ENCODE data around the gene RANGAP1.

RANGAP1 gene

DNA sequence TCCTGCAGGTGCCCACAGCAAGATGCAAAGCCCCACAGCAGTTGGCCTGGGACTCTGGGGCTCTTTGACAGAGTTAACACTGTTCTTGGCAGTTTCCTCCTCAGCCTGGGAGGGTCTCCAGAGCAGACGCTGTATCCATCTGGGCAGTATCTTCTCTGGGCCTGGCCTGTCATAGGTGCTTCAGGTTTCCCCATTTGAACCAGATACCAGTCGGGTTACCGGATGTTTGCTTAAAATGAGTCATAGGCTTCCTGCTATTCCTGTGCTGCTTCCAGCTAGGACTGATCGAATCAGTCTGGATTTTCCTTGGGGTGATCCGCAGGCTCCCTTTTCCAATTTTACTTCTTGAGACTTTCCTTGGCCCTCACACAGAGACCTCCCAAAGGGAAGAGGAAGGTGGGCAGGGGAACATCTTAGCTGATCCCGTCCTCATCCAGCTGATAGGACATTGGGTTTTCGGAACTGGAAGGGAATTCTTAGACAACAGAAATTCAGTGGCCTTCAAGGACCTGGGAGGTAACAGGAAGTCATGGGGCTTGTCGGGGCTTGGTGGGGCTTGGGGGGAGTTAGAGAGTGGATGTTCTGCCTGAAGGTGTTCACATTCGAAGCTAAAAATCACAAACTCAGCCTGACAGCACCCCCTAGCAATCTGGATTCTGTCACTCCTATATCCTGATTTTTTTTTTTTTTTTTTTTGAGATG lies 2.4 kb upstream of the RANGAP1 start:
- no peaks in the 10 kb centered on the region for H3K27me3 ChIP-seq (ENCODE audit: low read depth, low read length)
- no peaks in the 10 kb centered on the region for H3K9me3 ChIP-seq (ENCODE audit: insufficient read depth, low read length)
- H2AFZ ChIP-seq (ENCODE audit: low read depth, low read length), result no peak overlapping the region
- H3K9ac ChIP-seq (ENCODE audit: low read length), result no peak overlapping the region
- no peak overlapping the region for H3K4me3 ChIP-seq (ENCODE audit: low read length)
- TF ChIP-seq, protein P1, sequence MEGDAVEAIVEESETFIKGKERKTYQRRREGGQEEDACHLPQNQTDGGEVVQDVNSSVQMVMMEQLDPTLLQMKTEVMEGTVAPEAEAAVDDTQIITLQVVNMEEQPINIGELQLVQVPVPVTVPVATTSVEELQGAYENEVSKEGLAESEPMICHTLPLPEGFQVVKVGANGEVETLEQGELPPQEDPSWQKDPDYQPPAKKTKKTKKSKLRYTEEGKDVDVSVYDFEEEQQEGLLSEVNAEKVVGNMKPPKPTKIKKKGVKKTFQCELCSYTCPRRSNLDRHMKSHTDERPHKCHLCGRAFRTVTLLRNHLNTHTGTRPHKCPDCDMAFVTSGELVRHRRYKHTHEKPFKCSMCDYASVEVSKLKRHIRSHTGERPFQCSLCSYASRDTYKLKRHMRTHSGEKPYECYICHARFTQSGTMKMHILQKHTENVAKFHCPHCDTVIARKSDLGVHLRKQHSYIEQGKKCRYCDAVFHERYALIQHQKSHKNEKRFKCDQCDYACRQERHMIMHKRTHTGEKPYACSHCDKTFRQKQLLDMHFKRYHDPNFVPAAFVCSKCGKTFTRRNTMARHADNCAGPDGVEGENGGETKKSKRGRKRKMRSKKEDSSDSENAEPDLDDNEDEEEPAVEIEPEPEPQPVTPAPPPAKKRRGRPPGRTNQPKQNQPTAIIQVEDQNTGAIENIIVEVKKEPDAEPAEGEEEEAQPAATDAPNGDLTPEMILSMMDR (IDR thresholded peaks at IDR 0.05; ENCODE audit: low read depth, low read length), result no peak
- TF ChIP-seq EZH2phosphoT487 (IDR thresholded peaks at IDR 0.05; ENCODE audit: low read depth), result no peak
- H3K27ac ChIP-seq (ENCODE audit: low read length), result no peak overlapping the region
- H3K36me3 ChIP-seq (replicated peaks; ENCODE audit: low read depth, low read length), result peaks cover 7% of the 10 kb centered on the region
- H3K4me1 ChIP-seq (ENCODE audit: low read length), result peaks cover 11% of the 10 kb centered on the region
- H4K20me1 ChIP-seq (ENCODE audit: insufficient read depth, low read length), result no peaks in the 10 kb centered on the region
- H3K79me2 ChIP-seq (ENCODE audit: low read length), result peaks cover 24% of the 10 kb centered on the region
- no peak overlapping the region for H3K4me2 ChIP-seq (ENCODE audit: low read length)

DNA sequence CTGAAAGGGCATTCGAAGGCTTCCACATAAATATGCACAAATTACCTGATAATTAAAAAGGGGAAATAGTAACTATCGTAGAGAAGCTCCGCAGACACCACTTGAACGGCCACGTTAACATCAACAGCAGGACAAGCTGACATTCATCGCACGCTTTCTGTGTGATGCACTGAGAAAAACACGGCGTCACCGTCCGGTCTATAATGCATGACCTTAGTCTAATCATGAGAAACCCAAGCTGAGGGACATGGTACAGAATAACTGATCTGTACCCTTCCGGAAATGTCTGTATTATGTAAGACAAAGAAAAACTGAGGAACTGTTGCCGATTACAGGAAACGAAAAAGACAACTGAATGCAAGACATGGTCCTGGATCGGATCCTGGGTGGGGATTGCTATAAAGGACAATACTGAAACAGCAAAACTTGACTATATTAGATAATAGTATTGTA lies 678 bp upstream of the RANGAP1 start:
- Histone ChIP-seq H3K9ac (ENCODE audit: low read length) (peak overlapping the region; percentile 62), H3K36me3 (replicated peaks; ENCODE audit: low read depth, low read length) (peaks cover 13% of the 10 kb centered on the region), H3K27ac (ENCODE audit: low read length) (peak overlapping the region; percentile 71), H3K4me1 (ENCODE audit: low read length) (peaks cover 11% of the 10 kb centered on the region), H3K9me3 (ENCODE audit: insufficient read depth, low read length) (no peaks in the 10 kb centered on the region), H3K27me3 (ENCODE audit: low read depth, low read length) (no peaks in the 10 kb centered on the region), H2AFZ (ENCODE audit: low read depth, low read length) (peak overlapping the region; percentile 95), H3K4me2 (ENCODE audit: low read length) (peak overlapping the region; percentile 71), H3K79me2 (ENCODE audit: low read length) (peaks cover 39% of the 10 kb centered on the region), H3K4me3 (ENCODE audit: low read length) (peak overlapping the region; percentile 84), H4K20me1 (ENCODE audit: insufficient read depth, low read length) (no peaks in the 10 kb centered on the region)
- TF ChIP-seq EZH2phosphoT487 (IDR thresholded peaks at IDR 0.05; ENCODE audit: low read depth), result no peak
- TF ChIP-seq, protein P1 (IDR thresholded peaks at IDR 0.05; ENCODE audit: low read depth, low read length), result no peak

DNA sequence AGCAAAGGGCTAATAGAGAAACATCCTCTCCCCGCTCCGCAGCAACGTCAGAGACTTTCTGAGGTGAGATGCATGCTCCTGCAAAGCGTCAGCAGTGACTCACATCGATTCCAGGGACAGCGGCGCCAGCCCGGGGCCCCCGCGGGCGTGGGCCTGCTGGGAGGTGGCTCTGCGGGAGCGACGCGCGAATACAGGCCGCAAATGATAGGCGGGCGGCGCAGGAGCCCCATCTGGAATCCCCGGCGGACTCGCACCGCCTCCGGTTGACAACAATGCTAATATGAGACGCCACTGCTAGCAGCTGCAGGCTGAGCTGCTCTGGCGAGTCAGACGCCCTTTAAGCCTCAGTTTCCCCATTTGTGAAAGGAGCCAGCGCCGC lies 557 bp downstream of the RANGAP1 start:
- Histone ChIP-seq H3K9ac (ENCODE audit: low read length) (peak overlapping the region; percentile 87), H4K20me1 (ENCODE audit: insufficient read depth, low read length) (peaks cover 5% of the 10 kb centered on the region; the same call in 1 of the 2 replicates), H3K36me3 (replicated peaks; ENCODE audit: low read depth, low read length) (peaks cover 25% of the 10 kb centered on the region), H3K4me2 (ENCODE audit: low read length) (peak overlapping the region; percentile 93), H3K79me2 (ENCODE audit: low read length) (peaks cover 51% of the 10 kb centered on the region), H3K27ac (ENCODE audit: low read length) (peak overlapping the region; percentile 58), H3K27me3 (ENCODE audit: low read depth, low read length) (no peaks in the 10 kb centered on the region), H3K9me3 (ENCODE audit: insufficient read depth, low read length) (no peaks in the 10 kb centered on the region), H3K4me3 (ENCODE audit: low read length) (peak overlapping the region; percentile 92), H3K4me1 (ENCODE audit: low read length) (peaks cover 11% of the 10 kb centered on the region), H2AFZ (ENCODE audit: low read depth, low read length) (peak overlapping the region; percentile 27; the same call in 1 of the 2 replicates)
- TF ChIP-seq, protein P1 (IDR thresholded peaks at IDR 0.05; ENCODE audit: low read depth, low read length), result no peak; the same call in 1 of the 2 replicates
- TF ChIP-seq EZH2phosphoT487 (IDR thresholded peaks at IDR 0.05; ENCODE audit: low read depth), result no peak

DNA sequence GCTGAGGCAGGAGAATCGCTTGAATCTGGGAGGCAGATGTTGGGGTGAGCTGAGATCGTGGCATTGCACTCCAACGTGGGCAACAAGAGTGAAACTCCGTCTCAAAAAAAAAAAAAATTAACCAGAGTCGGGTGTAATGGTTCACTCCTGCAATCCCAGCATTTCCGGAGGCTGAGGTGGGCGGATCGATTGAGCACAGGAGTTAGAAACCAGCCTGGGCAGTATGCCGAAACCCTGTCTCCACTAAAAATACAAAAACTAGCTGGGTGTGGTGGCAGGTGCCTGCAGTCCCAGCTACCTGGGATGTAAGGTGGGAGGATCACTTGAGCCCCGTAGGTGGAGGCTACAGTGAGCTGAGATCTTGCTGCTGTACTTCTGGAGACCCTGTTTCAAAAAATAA lies 1.5 kb downstream of the RANGAP1 start:
- Histone ChIP-seq H3K36me3 (replicated peaks; ENCODE audit: low read depth, low read length) (peaks cover 31% of the 10 kb centered on the region), H3K9ac (ENCODE audit: low read length) (peak overlapping the region; percentile 87; the same call in 1 of the 2 replicates), H4K20me1 (ENCODE audit: insufficient read depth, low read length) (peaks cover 5% of the 10 kb centered on the region; the same call in 1 of the 2 replicates), H3K4me3 (ENCODE audit: low read length) (peak overlapping the region; percentile 92; the same call in 1 of the 2 replicates), H3K27ac (ENCODE audit: low read length) (no peak overlapping the region), H3K27me3 (ENCODE audit: low read depth, low read length) (no peaks in the 10 kb centered on the region), H3K9me3 (ENCODE audit: insufficient read depth, low read length) (no peaks in the 10 kb centered on the region), H3K79me2 (ENCODE audit: low read length) (peaks cover 56% of the 10 kb centered on the region), H2AFZ (ENCODE audit: low read depth, low read length) (no peak overlapping the region), H3K4me2 (ENCODE audit: low read length) (peak overlapping the region; percentile 93), H3K4me1 (ENCODE audit: low read length) (peaks cover 11% of the 10 kb centered on the region)
- no peak for TF ChIP-seq EZH2phosphoT487 (IDR thresholded peaks at IDR 0.05; ENCODE audit: low read depth)
- TF ChIP-seq, protein P1 (IDR thresholded peaks at IDR 0.05; ENCODE audit: low read depth, low read length), result no peak

All from OCI-LY3 (cell line).